ENCODE data around the gene LINGO1. TPM values are rescaled to one million over a fixed set of nuclear protein-coding genes. Genes with fewer than 3 reads are reported as not detected.

The LINGO1 gene
- total RNA-seq, 1 donor from 2014 or later = 12.0 TPM

DNA sequence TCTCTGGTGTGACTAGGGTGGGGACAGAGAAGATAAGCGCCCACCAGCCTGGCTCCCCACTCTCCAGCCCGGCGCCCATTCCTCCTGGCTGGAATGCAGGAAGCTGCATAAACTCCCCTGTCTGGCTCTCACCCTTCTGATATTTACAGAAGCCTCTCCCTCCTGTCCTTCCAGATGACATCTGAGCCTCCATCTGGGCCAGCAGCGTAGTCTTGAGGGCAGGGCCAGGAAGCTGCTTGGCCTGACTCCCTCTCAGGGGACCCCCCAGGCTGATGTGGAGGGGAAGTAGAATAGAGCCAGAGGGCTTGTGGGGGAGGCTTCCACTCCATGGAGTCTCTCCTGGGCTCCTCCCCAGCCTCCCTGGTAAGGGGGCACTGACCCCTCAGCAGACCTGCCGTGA is 49.9 kb downstream of the LINGO1 start:
- Mint-ChIP-seq H3K4me1 (ENCODE audit: low read depth) (peaks cover 24% of the 10 kb centered on the region), H3K27ac (ENCODE audit: unreplicated experiment) (no peak overlapping the region), H3K36me3 (ENCODE audit: low read depth) (no peaks in the 10 kb centered on the region), H3K27me3 (ENCODE audit: low read depth) (no peaks in the 10 kb centered on the region), H3K9me3 (ENCODE audit: low read depth) (no peaks in the 10 kb centered on the region), H3K4me3 (ENCODE audit: unreplicated experiment) (no peak overlapping the region)
- no peak for DNase-seq (ENCODE audit: low spot score)
- TF ChIP-seq, protein P1, sequence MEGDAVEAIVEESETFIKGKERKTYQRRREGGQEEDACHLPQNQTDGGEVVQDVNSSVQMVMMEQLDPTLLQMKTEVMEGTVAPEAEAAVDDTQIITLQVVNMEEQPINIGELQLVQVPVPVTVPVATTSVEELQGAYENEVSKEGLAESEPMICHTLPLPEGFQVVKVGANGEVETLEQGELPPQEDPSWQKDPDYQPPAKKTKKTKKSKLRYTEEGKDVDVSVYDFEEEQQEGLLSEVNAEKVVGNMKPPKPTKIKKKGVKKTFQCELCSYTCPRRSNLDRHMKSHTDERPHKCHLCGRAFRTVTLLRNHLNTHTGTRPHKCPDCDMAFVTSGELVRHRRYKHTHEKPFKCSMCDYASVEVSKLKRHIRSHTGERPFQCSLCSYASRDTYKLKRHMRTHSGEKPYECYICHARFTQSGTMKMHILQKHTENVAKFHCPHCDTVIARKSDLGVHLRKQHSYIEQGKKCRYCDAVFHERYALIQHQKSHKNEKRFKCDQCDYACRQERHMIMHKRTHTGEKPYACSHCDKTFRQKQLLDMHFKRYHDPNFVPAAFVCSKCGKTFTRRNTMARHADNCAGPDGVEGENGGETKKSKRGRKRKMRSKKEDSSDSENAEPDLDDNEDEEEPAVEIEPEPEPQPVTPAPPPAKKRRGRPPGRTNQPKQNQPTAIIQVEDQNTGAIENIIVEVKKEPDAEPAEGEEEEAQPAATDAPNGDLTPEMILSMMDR (IDR thresholded peaks at IDR 0.05) = no peak

DNA sequence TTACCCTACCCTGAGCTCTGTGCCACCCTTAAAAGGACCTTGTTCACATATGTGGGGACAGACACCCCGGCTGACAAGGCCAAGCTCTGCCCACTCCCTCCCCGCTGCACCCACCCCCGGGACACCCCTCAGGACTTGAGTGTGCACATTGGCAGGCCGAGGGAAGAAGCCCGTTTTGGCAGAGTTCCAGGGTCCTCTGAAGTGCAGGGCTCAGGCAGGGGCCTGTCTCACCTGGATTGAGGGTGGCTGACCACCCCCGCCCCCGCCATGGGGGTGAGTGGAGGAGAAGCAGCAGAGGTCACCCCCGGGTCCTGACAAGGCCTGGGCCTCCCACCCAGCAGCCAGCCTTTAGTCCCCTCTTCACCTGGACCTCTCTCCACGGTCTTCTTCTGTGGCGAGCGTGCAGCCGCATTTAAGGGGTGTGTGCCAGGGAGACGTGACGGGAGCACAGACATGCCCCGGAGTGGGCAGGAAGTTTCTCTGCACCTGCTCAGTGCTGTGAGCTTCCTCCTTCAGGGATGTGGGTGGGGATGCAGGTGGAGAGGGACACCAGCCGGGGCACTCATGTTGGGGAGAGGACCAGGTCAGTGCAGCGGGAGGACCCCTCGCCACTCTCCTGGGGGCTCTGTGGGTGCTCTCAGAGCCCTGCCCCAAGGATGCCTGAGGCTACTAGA is 50.7 kb downstream of the LINGO1 start:
- DNase-seq (ENCODE audit: low spot score) = no peak
- no peaks in the 10 kb centered on the region for H3K36me3 Mint-ChIP-seq (ENCODE audit: low read depth)
- H3K4me1 Mint-ChIP-seq (ENCODE audit: low read depth) = peaks cover 24% of the 10 kb centered on the region

DNA sequence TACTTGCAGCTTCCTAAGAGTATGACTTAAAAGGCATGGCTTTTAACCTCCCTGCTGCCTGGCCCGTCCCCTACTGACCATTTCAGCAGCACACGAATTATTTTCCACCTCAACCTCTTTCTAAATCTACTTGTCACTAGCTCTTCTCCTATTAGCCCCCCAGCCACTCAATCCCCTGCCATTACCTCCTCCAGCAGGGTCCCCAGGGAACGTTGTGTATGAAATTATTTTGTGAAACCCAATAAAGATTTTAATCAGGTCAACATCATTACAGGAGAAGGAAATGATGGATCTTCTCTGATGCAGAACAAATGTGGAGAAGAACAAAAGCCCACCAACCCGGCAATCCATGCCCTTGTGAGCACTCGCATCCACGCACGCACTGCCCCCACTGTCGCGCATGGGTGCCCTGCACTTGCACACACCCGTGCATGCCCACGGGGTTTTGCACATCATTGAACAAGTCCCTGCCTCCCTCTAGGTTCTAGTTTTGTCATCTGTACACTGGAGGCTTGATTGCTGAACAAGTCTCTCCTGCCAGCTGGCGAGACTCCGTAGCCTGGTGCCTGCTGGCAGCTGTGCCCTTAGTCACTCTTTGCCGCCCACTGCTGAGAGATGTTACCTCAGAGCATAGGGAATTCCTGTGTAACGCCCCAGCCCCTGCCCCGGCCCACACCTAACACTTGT is 51.6 kb downstream of the LINGO1 start:
- no peaks in the 10 kb centered on the region for H3K9me3 Mint-ChIP-seq (ENCODE audit: low read depth)
- TF ChIP-seq, protein P1 (IDR thresholded peaks at IDR 0.05) = no peak

More for the DNA sequence above, 50.7 kb downstream of the LINGO1 start:
- Mint-ChIP-seq H3K9me3 (ENCODE audit: low read depth) (no peaks in the 10 kb centered on the region), H3K4me3 (ENCODE audit: unreplicated experiment) (no peak overlapping the region), H3K27me3 (ENCODE audit: low read depth) (no peaks in the 10 kb centered on the region), H3K27ac (ENCODE audit: unreplicated experiment) (no peak overlapping the region)
- TF ChIP-seq, protein P1 (IDR thresholded peaks at IDR 0.05) = no peak

DNA sequence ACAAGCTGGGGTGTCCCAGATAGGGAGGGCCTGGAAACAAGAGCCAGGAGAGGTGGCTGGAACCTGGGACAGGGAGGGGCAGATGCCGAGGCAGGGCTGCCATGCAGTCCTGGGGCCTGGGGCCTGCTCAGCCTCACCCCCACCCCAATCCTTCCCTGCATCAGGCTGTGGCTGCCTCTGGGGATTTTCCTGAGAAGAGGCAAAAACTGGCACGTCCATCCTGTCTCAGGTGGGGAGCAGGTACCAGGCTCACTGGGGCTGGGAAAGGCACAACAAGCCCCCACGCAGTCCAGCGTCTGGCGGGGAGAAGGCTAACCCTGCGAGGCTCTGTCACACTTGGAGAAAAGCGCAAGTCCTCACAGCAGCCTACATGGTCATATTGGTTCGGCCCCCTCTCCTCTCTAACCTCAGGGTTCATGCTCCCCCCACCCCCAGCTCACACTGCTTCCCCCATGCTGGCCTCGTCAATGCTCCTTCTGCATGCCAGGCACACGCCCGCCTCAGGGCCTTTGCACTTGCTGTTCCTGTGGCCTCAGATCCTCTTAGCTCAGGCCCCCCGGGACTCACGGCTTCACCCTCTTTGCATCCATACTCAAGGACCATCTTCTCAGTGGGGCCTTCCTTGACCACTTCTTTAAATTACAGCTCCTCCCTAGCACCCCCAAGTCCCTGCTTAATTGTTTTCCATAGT is 53.1 kb downstream of the LINGO1 start:
- no peak for DNase-seq (ENCODE audit: low spot score)
- Mint-ChIP-seq H3K4me1 (ENCODE audit: low read depth) (peaks cover 24% of the 10 kb centered on the region), H3K27me3 (ENCODE audit: low read depth) (peaks cover 2% of the 10 kb centered on the region), H3K9me3 (ENCODE audit: low read depth) (no peaks in the 10 kb centered on the region), H3K4me3 (ENCODE audit: unreplicated experiment) (no peak overlapping the region), H3K36me3 (ENCODE audit: low read depth) (no peaks in the 10 kb centered on the region), H3K27ac (ENCODE audit: unreplicated experiment) (no peak overlapping the region)
- TF ChIP-seq, protein P1 (IDR thresholded peaks at IDR 0.05) = no peak

More for the DNA sequence above, 51.6 kb downstream of the LINGO1 start:
- H3K27ac Mint-ChIP-seq (ENCODE audit: unreplicated experiment) = no peak overlapping the region
- H3K4me1 Mint-ChIP-seq (ENCODE audit: low read depth) = peaks cover 24% of the 10 kb centered on the region
- no peaks in the 10 kb centered on the region for H3K36me3 Mint-ChIP-seq (ENCODE audit: low read depth)
- no peak for DNase-seq (ENCODE audit: low spot score)
- H3K27me3 Mint-ChIP-seq (ENCODE audit: low read depth) = peaks cover 2% of the 10 kb centered on the region
- H3K4me3 Mint-ChIP-seq (ENCODE audit: unreplicated experiment) = no peak overlapping the region

DNA sequence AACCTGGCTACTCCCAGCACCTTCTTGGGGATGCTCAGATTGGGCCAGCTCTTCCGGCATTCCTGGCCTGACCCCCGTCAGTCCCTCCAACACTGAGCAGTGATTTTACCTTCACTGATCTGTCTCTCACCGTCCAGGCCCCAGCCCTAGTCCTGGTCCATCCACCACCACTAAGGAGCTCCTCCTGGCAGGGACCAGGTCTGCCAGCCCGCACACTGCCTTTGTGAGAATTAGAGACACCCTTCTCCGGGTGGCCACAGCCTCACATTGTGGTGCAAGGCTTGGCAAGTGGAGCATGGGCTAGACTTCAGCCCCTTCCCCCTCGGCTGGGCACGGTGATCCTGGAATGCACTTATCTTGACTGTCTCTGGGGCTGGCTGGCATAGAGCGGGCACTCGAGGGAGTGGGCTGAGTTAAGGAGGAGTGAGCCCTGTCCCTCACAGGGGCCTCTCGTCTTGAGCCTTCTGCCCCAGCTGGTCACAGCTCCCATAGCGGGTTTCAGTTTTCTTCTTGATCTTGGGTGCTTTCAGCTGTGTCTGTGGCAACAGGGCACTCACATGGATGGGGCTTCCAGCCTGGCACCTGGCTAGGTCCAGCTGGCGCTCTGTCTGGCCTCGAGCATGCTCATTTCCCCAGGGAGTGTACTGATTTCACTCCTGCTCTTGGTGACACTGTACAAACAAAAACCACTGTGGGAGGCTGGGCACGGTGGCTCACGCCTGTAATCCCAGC is 53.9 kb downstream of the LINGO1 start:
- Mint-ChIP-seq H3K36me3 (ENCODE audit: low read depth) (no peaks in the 10 kb centered on the region), H3K4me1 (ENCODE audit: low read depth) (peaks cover 24% of the 10 kb centered on the region), H3K27me3 (ENCODE audit: low read depth) (peaks cover 2% of the 10 kb centered on the region), H3K27ac (ENCODE audit: unreplicated experiment) (no peak overlapping the region), H3K4me3 (ENCODE audit: unreplicated experiment) (no peak overlapping the region), H3K9me3 (ENCODE audit: low read depth) (no peaks in the 10 kb centered on the region)
- no peak for DNase-seq (ENCODE audit: low spot score)
- TF ChIP-seq, protein P1 (IDR thresholded peaks at IDR 0.05) = no peak
